GM15510 (cell line): Measurements from ENCODE around the gene LRRC8C.

ENCODE experiments used
- POLR2A ChIP-seq: IDR thresholded peaks from 3 replicates; pipeline ENCODE4 v1.6.1; 2011; ENCODE audit warnings: borderline replicate concordance; ENCODE audit not compliant: insufficient read length; ENCODE audit errors: extremely low read depth

LRRC8C gene

GRCh38 chr1:89603651-89604413, 29.1 kb upstream of the LRRC8C start:
- no peak for TF ChIP-seq POLR2A

GRCh38 chr1:89604414-89604735, 28.5 kb upstream of the LRRC8C start:
- no peak for TF ChIP-seq POLR2A

GRCh38 chr1:89605692-89606091, 27.2 kb upstream of the LRRC8C start:
- no peak for TF ChIP-seq POLR2A

- TF ChIP-seq POLR2A: no peak
Measured at GRCh38 chr1:89606227-89606980, 26.5 kb upstream of the LRRC8C start.

- TF ChIP-seq POLR2A: no peak
Measured at GRCh38 chr1:89607156-89607555, 25.8 kb upstream of the LRRC8C start.

- TF ChIP-seq POLR2A: no peak
Measured at GRCh38 chr1:89607586-89608318, 25.2 kb upstream of the LRRC8C start.

- TF ChIP-seq POLR2A: no peak
Measured at GRCh38 chr1:89608319-89608983, 24.5 kb upstream of the LRRC8C start.

- no peak for TF ChIP-seq POLR2A
Measured at GRCh38 chr1:89608984-89609725, 23.8 kb upstream of the LRRC8C start.

- no peak for TF ChIP-seq POLR2A
Measured at GRCh38 chr1:89609781-89610456, 23.0 kb upstream of the LRRC8C start.

GRCh38 chr1:89610457-89611011, 22.4 kb upstream of the LRRC8C start:
- TF ChIP-seq POLR2A: no peak

GRCh38 chr1:89611721-89612120, 21.2 kb upstream of the LRRC8C start:
- TF ChIP-seq POLR2A: no peak

GRCh38 chr1:89613928-89614327, 19.0 kb upstream of the LRRC8C start:
- TF ChIP-seq POLR2A: no peak
